Hepatocyte (in vitro differentiated cells): ENCODE data around the gene CEP131.

ENCODE experiments used
- EZH2 ChIP-seq: fragments of 200-600 bp; sonication (generic); IDR thresholded peaks from 2 replicates; pipeline ENCODE4 v1.6.1; 2016; ENCODE audit warnings: antibody characterized with exemption, mild to moderate bottlenecking, borderline replicate concordance
- EZH2phosphoT487 ChIP-seq: fragments of 200-600 bp; sonication (generic); IDR thresholded peaks from one replicate; pipeline ENCODE4 v1.6.1; 2018; ENCODE audit warnings: antibody characterized with exemption, mild to moderate bottlenecking, low read depth, moderate library complexity; ENCODE audit not compliant: unreplicated experiment, severe bottlenecking
- TF ChIP-seq, protein P1 (sequence below): fragments of 200-600 bp; sonication (generic); IDR thresholded peaks from 2 replicates; pipeline ENCODE4 v1.5.1; 2016; ENCODE audit warnings: antibody characterized with exemption, mild to moderate bottlenecking; ENCODE audit not compliant: poor library complexity

DNA sequence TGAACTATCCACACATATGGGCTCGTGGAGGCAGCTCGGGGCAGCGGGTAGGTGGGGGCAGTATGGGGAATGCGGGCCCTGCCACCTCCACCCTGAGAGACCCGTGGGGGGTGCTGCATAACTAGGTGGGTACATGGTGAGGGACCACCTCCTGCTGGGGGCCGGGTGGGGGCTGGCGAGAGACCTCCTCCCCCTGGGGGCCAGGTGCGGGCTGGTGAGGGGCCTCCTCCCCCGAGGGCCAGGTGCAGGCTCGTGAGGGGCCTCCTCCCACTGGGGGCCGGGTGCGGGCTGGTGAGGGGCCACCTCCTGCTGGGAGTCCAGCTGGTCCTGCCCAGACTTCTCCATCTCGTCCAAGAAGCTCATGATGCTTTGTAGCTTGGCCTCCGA, 25.4 kb downstream of the CEP131 start:
- TF ChIP-seq, protein P1, sequence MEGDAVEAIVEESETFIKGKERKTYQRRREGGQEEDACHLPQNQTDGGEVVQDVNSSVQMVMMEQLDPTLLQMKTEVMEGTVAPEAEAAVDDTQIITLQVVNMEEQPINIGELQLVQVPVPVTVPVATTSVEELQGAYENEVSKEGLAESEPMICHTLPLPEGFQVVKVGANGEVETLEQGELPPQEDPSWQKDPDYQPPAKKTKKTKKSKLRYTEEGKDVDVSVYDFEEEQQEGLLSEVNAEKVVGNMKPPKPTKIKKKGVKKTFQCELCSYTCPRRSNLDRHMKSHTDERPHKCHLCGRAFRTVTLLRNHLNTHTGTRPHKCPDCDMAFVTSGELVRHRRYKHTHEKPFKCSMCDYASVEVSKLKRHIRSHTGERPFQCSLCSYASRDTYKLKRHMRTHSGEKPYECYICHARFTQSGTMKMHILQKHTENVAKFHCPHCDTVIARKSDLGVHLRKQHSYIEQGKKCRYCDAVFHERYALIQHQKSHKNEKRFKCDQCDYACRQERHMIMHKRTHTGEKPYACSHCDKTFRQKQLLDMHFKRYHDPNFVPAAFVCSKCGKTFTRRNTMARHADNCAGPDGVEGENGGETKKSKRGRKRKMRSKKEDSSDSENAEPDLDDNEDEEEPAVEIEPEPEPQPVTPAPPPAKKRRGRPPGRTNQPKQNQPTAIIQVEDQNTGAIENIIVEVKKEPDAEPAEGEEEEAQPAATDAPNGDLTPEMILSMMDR: no peak
- no peak for TF ChIP-seq EZH2
- no peak for TF ChIP-seq EZH2phosphoT487
